Right hindlimb (tissue), 1 donor: ENCODE measurements around the gene ZNF232.
"Not testable (repeated sequence)": the region's sequence is repeated elsewhere in the genome, so short reads cannot be mapped to it uniquely, and the experiment has no call there.

ENCODE experiments used
- DNase-seq: peaks from one replicate; pipeline ENCODE4 v3.0.0-alpha.2; 2018

ZNF232 gene

DNA sequence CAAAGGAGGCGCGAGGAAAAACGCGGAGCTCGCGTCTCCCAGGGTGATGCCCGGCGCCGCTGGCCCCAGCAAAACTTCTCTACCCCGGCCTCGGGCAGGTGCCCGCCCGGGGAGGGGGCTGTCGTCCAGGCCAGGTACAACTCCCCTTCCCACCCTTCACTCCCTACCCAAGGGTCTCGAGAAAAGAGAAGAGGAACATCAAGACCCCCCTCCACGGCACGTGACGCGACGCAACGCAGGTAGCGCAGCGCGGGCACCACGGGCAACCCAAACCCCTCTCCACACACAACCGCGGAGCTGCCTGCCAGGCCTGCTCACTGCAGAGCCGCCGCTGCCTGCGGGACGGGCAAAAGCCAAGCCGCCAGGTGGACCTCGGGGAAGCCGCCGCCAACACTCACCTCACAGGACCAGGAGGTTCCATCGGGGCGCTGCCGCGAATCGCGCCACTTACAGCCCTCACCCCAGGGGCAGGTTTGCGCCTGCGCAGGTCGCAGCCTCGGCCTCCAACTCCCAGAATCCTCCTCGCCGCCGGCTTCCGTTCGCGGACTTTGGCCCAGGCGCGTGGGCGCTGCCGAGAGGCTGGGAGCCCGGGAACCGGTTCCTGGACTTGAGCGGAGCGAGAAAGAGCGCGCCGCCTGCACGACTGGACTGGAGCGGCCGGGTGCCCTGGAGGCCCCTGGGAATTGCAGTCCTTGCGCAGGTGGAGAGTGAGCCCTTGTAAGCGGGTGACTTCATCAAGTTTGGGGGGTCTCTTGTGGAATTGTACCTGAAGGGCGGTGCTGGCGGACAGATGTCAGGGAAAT, at the start of gene ZNF232:
Gene ZNF232, minus strand, starts transcription at position 477 of the 803 bp plus-strand sequence. Its CDS starts 56 bp downstream, at position 421.
- peak; percentile 94 for DNase-seq

DNA sequence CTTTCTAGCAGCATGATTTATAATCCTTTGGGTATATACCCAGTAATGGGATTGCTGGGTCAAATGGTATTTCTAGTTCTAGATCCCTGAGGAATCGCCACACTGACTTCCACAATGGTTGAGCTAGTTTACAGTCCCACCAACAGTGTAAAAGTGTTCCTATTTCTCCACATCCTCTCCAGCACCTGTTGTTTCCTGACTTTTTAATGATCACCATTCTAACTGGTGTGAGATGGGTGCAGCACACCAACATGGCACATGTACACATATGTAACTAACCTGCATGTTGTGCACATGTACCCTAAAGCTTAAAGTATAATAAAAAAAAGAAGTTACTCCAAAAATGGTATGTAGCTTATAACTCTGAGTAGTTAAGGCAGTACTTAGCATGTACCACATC, 49.0 kb upstream of the ZNF232 start:
- not testable (repeated sequence) for DNase-seq

DNA sequence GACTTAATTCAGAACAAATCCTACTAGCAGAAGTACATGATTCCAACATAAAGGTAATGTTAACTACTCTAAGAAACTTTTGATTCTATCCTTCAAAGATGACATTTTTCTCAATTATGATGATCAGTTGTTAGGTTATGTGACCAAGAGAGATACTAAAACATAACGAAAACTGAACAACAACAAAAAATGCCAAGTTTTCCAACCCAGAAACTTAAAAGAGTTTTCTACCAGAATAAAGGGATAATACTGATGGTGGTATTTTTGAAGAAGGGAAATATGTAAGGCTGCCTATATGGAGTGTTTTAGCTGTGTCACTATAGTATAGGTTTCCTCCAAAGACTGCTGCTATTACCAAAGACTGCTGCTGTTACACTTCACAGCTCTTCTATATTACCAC, 34.4 kb upstream of the ZNF232 start:
- DNase-seq: not testable (repeated sequence)

DNA sequence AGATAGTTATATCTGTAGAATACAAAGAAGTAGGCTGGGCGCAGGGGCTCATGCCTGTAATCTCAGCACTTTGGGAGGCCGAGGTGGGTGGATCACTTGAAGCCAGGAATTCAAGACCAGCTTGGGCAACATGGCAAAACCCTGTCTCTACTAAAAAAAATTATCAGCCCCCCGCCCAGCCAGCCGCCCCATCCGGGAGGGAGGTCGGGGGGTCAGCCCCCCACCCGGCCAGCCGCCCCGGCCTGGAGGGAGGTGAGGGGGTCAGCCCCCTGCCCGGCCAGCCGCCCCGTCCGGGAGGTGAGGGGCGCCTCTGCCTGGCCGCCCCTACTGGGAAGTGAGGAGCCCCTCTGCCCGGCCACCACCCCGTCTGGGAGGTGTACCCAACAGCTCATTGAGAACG, 31.2 kb upstream of the ZNF232 start:
- not testable (repeated sequence) for DNase-seq

DNA sequence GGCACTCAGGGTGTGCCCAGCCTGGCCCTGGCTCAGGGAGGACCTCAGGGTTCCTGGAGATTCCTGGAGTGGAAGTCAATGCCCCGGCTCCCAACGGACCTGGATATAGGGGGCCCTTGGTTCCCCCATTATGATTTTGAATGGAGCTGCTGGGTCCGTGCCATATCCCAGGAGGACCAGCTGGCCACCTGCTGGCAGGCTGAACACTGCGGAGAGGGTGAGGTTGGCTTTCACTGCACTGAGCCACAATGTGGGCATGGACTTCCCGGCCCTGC, 27.7 kb upstream of the ZNF232 start:
- no peak for DNase-seq

DNA sequence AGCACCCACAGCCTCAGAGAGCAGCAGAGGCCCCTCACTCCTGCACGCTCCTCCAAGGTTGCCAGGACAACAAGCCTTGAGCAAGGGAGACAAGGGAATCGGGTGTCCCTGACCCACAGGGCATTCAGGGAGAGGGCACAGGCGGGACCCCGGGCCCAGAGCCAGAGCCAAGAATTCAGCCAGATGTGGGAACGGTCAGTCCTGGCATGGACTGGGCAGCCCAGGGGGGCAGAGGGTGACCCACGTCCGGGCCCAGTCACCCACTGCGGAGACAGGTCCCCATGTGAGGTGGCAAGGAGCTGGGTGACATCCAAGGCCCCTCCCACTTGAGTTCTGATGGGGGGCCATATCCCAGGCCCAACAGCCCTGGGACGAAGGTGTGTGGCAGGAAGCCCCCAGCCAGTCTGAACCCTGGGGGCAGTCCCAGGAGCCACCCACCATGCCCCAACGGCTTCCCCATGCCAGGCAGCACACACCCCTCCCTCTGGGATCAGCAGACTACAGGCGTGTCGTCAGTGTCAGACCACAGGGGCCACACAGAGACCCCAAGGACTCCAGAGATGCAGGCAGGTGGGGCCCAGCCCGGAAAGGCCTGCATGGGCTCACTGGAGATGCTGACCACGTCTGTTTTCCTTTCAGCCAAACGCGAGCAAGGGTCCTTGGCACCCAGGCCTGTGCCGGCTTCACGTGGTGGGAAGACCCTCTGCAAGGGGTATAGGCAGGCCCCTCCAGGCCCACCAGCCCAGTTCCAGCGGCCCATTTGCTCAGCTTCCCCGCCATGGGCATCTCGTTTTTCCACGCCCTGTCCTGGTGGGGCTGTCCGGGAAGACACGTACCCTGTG, 27.2 kb upstream of the ZNF232 start:
- DNase-seq: no peak

DNA sequence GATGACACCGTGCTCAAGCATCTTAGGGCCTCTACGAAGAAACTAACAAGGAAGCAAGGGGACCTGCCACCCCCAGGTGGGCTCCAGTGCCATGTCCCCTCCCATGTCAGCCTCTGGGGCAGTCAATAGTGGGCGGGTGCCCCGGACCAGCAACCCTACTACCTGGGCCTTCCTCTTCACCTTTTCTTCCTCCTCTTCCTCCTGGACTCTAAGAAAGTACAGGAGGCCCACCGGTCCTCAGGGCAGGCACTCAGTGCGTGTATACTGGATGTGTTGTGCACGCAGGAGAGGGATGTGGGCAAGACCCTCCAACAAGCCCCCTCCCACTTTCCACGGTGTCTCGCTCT, 26.5 kb upstream of the ZNF232 start:
- DNase-seq: not testable (repeated sequence)

DNA sequence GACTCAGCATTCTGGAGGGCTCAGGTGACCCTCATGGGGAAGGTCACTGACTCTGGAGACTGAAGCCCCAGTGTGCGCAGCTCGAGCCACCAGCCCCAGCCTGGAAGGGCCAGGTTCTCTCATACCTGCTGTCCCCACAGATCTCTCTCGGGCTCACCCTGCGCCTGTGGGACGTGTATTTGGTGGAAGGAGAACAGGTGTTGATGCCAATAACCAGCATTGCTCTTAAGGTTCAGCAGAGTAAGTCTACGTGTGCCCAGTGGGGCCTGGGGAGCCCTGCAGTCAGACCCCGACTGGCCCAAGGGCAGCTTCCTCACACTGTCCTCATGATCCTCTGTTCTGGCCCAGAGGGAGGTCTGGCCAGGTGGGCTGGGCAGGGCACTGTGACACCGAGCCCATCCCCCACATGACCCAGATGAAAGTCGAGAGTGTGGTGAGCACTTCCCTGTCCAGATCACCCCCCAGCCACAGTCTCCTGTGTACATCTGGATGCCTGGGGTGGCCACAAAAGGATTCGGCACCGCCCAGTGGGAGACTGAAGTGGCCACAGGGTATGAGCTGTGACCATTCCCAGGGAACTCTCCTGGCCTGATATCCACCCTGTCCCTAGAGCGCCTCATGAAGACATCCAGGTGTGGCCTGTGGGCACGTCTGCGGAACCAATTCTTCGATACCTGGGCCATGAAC, 26.0 kb upstream of the ZNF232 start:
- DNase-seq: not testable (repeated sequence)

DNA sequence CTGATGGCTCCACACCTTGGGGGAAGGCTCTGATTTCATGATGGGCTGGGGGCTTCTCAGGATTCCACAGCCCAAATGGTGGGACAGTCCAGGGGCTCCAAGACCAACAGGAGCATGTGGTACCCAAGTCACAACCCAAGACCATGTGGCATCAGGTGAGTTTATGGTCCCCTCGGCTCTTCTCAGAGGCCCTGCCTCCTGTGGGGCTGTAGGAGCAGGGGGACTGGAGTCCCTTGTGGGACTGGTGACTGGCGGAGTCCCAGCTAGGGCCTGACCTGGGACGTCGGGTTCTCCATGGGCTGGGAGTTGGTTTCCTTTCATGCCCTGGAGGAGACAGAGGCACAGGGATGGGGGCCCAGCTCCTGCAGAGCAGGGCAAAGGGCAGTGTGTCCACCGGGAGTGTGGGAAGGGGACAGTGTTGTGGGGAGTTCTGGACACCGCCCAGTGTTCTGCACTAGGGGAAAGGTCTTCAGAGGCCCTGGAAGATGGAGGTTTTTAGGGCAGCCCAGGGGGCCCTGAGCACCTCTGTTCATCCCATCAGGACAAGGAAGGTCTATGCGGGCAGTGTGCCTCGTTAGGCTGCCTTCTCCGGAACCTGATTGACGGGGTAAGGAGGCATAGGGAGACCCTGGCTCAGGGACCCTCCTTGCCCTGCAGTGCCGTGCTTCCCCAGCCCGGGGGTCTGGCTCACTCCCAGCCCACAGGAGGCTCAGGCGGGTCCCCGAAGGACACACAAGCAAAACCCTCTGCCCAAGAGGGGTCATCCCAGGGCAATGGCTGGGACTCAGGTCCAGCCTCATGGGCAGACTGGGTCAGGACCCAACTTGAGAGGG, 25.1 kb upstream of the ZNF232 start:
- DNase-seq: not testable (repeated sequence)

DNA sequence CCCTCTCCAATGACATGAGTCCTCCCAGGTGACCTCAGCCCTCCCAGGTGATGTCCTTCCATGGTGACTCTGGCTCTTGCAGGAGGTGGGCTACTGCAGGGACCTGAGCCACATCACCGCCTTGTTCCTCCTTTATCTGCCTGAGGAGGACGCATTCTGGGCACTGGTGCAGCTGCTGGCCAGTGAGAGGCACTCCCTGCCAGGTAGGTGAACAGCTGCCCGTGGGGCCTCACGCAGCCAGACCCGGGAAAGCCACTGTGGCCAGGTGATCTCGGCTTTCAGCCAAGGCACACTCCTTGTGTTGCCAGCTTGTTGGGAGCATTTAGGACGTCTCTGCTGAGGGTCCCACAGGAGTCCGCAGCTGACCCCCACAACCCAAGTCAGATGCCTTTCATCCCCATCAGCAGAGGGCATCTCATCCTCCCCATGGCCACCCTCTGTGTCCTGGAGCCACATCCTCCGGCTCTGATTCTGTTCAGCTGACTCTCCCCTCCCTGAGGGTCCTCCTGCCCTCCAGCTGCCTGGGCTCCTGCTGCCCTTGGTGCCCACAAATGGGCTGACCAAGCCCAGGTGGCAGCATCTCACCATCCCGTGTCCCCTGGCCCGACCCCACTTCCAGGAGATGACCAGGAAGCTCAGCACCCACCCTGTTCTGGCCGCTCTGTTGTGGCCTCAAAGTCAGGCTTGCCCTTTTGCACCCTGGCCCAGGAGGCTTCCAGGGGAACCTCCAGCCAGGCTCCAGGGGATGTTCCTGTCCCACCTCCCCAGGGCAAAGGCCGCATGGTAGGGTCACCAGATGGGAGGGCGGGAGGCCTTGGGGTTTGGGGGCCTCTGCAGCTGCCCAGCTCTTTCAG, 24.3 kb upstream of the ZNF232 start:
- no peak for DNase-seq

DNA sequence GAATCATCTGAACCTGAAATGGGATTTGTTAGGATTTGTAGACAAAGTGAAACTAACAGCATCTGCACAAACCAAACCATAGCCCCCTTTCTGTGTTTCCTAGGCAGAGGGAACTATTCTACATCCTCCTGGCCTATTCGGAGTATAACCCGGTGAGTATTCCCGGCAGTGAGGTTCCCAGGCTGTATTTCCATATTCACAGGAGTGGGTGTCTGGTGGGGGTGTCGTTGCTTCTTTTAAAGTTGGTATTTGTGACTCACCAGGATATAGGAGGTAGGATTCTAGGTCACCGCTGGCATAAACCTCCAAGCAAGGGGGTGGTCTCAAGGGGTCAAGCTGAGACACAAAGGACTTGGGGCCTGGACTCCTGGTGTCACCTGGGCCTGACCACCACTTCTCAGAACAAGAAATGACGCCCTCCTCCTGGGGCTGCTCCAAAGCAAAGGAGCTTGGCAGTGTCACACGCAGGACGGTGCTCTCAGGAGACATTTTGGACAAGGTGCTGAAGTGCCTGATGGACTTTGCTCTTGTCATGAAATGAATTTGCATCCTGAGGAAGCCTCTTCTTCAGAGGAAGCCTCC, 23.5 kb upstream of the ZNF232 start:
- DNase-seq: not testable (repeated sequence)

DNA sequence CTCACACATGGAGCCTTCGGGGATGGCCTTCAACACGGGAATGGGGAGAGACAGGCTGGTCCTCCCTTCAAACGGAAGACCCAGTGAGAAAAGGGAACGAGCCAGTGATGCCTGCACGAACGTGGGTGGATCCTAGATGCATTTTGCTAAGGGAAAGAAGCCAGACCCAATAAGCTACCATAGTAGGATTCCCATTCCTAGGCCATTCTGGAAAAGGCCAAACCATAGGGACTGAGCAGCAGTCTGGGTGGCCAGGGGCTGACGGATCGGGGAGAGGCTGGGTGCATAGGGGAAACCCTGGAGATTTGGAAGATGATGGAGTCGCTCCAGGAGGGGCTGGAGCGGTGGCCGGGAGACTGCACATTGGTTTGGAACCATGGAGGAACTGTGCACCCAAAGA, 22.9 kb upstream of the ZNF232 start:
- DNase-seq: not testable (repeated sequence)

DNA sequence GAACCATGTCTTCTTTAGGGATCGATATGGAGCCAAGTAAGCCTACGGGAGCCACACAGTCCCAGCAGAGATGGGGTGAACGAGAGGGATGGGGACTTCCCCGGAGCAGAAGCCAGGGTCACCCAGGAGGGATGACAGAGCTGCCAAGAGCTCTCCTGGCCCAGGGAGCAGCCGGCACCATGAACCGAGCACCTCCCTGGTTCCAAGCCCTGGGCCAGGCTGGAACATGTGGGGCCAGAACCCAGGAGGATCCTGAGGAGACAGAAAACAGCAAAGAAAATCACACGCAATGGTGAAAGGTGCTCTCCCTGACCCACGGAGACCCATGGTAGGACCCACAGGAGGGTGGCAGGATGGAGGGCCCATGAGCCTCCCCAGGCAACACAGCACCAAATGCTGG, 22.3 kb upstream of the ZNF232 start:
- DNase-seq: not testable (repeated sequence)

DNA sequence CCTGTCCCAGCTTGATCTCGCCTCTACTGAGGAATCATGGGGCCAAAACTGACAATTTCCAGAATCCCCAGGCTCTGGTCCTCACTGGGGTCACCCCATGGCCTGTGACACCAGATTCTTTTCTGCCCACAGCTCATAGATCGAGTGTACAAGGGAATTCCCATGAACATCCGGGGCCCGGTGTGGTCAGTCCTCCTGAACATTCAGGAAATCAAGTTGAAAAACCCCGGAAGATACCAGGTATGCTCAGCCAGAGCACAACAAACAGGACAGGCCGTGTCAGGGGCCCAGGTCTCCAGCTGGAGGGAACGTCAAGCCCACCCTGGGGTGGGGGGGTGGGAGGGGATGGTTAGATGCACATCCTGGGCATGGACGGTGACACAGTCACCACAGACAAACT, 21.6 kb upstream of the ZNF232 start:
- DNase-seq: no peak

DNA sequence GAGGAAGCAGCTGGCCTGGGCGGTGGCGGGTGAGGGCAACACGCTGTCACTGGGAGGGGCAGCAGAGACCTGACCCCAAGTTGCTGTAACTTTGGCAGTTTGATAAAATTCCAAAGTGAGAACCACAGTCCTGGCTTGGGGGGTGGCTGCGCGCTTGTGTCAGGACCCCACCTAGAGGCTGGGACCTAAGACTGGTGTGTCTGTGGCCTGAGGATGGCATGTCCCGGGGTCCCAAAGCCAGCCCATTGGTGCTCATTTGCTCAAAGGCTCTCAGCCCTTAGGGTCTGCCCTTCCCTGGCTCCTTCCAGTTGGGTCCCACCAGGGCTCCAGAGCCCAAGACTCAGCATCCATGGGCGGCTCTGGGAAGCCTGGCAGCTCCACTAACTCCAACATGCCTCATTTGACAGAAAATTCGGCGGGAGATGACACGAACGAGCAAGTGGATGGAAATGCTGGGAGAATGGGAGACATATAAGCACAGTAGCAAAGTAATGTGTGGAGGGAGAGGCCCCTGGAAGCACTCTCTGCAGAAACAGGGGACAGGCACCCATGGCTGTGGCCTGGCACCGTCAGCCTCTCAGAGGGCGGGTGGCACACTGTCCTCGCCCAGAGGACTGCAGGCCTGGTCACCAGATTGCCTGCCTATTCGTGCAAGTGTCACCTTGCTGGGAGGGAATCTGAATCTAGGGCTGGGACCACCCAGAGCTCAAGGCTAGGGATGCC, 21.0 kb upstream of the ZNF232 start:
- not testable (repeated sequence) for DNase-seq

DNA sequence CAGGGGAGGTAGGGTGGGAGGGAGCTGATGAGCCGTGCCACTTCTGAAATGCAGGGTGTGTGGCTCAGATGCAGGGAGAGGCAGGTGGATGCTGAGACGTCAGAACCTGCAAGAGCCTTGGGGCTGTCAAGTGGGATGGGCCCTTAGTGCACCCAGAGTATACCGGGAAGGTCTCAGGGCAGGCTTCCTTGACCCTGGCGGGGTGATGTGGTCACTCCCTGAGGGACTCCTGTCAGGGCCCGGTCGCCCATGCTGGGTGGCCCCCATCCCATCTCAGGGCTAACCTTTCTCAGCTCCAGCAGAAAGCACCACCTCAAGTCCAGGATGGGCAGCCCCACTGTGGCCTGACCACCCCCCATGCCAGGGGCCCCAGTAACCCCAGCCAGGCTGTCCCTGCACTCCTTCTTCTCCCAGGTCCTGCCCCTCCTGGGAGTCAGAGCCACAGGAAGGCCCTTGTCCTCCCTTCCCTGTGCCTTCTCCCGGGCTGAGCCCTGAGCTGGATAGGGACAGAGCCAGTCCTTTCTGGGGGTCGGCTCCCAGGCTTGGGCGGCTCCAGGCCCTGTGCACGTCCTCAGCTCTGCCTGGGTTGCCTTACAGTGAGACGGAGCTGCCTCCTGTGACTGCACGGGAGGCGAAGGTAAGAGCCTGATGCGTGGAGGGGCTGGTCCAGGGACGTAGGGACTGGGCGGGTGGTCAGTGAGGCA, 20.3 kb upstream of the ZNF232 start:
- not testable (repeated sequence) for DNase-seq

DNA sequence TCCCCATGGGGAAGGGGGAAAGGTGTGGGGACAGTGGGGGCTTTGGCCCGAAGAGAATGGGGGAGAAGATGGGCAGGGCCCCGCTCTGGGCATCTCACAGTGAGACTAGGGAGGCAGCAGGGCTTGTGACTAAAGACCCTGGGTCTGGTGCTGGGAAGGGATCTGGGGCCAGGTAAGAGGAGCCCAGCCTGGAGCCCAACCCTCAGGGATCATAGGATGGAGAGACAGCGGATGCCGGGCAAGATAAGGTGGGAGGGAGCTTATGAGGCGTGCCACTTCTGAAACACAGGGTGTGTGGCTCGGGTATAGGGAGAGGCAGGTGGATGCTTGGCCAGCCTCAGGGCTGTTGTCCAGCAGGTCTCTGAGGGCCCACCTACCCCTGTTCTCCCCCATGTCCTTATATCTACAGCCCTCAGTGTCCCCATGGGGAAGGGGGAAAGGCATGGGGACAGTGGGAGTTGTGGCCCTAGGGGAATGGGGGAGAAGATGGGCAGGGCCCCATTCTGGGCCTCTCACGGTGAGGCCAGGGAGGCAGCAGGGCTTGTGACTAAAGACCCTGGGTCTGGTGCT, 19.6 kb upstream of the ZNF232 start:
- no peak for DNase-seq

DNA sequence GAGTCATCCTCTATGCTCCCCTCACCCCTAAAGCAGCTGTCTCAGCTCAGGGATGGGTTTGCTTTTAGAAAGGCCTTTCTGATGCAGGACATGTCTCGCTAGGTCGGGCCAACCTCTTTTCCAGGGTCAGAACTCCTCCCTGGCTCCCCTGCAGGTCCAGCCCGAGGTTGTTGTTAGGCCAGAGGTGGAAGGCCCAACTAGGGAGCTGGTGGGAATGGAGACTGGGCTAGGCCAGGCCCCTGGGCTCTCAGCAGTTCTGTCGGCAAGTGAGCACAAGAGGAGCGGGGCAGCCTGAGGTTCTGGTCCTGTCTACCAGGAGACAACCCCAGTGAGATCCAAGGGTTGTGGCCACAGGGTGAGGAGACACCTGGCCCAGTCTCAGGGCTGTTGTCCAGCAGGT, 19.0 kb upstream of the ZNF232 start:
- DNase-seq: not testable (repeated sequence)

DNA sequence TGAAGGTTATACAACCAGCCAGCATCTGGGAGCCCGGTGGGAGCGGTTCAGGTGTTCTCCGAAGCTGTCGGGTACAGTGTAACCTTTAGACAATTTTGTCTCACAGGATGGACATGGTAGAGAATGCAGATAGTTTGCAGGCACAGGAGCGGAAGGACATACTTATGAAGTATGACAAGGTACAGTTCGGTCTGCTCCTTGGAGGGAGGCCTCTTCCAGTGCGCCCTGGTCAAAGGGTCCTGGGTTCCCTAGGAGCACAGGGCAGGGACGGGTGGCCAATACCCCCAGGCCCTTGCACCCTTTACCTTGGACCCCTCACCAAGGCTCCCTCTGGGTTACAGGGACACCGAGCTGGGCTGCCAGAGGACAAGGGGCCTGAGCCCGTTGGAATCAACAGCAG, 18.6 kb upstream of the ZNF232 start:
- DNase-seq: not testable (repeated sequence)

DNA sequence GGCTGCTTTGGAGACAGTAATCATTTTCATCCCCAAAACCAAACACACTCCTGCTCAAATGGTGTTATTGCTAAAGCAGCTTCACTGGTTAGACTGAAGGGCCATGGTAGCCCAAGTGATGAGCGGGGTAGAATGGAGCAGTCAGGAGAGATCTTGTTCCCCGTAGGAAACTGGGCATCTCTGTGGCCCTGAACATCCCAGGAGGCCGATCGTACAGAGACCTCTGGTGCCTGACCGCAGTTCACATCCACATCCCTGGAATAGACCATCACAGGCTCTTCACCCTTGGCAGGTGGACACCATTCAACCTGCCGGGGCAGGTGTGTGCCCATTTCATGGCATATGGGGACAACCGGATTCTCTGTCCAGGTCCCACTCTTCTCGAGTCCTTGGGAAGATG, 18.1 kb upstream of the ZNF232 start:
- DNase-seq: not testable (repeated sequence)
